RKO (cell line): Measurements from ENCODE around the gene TEX2.
"Not testable (repeated sequence)": the region's sequence is repeated elsewhere in the genome, so short reads cannot be mapped to it uniquely, and the experiment has no call there.

Experiments
- DNase-seq: peaks from one replicate; pipeline ENCODE4 v3.0.0-alpha.2; 2016; ENCODE audit warnings: low spot score

The TEX2 gene

GRCh38 chr17:64234961-64235360 lies 28.1 kb downstream of the TEX2 start:
- DNase-seq: no peak

- DNase-seq: no peak
Observed at GRCh38 chr17:64232466-64233262, 30.4 kb downstream of the TEX2 start.

- no peak for DNase-seq
Observed at GRCh38 chr17:64231567-64232141, 31.4 kb downstream of the TEX2 start.

- no peak for DNase-seq
Observed at GRCh38 chr17:64230791-64231408, 32.2 kb downstream of the TEX2 start.

- DNase-seq: no peak
Observed at GRCh38 chr17:64229815-64230728, 33.0 kb downstream of the TEX2 start.

DNA sequence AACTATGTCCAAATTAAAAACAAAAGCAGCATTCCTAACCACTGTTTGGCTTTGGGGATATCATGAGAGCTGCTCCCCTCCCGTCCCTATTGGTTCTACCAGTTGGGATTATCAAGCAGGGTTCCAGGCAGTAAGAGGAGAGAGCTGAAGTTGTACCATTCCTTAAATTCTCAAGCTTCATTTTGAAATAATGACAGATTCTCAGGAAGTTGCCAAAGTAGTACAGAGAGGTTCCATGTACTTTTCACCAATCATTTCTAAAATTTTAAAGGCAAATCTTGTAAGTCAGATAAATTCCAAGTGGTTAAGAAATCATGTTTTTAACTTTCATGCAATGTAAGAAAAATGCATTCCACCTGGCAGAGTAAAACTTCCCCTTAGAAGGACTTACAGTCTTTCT lies 36.9 kb downstream of the TEX2 start:
- no peak for DNase-seq

GRCh38 chr17:64225410-64225809 lies 37.6 kb downstream of the TEX2 start:
- no peak for DNase-seq

DNA sequence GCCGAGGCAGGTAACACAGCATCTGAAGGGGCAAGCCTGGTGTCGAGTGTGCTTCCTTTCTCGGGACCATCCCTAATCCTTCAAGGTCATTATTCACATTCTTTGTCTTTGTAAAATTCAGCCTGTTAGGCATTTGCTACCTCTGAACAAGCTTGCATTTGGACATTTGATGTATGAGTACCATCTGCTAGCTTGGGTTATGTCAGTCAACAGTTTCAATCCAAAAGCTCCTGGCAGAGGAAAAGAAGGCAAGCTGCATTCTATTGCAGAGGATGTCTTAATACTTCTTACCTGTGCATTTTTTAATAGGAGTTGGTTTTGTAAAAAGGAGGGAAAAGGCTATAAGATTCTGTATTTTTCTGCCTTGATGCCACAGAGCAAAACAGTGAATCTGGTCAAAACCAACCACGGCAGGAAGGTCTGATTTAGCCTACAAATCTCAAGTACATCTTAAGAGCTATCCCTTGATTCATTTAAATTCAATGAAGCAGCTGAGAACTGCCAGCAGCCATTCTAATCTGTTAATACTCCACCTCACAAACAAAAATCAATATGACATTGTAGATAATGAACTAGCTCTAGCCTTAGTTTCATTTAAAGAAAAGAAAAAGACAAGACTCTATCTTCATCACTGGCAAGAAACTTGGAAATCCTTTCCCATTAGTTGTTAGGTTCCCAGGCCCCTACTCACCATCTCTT lies 39.0 kb downstream of the TEX2 start:
- no peak for DNase-seq

GRCh38 chr17:64223283-64223682 lies 39.8 kb downstream of the TEX2 start:
- no peak for DNase-seq

GRCh38 chr17:64221679-64222078 lies 41.4 kb downstream of the TEX2 start:
- DNase-seq: no peak

DNA sequence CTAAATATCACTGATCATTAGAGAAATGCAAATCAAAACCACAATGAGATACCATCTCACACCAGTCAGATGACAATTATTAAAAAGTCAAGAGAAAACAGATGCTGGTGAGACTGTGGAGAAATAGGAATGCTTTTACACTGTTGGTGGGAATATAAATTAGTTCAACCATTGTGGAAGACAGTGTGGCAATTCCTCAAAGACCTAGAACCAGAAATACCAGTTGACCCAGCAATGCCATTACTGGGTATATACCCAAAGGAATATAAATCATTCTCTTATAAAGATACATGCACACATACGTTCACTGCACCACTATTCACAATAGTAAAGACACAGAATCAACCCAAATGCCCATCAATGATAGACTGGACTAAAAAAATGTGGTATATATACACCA lies 42.5 kb downstream of the TEX2 start:
- DNase-seq: not testable (repeated sequence)

DNA sequence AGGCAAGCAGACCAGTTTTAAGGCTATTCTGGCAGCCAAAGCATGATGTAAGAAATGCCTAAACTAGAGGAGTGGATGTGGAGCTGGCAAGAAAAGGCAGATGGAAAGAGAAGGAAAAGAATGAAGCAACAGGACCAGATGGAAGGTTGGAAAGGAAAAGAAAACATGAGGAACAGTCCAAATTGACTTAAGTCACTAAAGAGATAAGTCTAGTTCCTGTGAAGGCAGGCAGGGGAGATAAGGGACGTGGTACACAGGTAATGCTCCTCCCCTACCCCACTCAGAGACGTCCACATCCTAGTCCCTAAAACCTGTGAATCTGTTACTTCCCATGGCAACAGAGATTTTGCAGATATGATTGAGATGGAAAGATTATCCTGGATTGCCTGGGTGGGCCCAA lies 43.5 kb downstream of the TEX2 start:
- DNase-seq: no peak

DNA sequence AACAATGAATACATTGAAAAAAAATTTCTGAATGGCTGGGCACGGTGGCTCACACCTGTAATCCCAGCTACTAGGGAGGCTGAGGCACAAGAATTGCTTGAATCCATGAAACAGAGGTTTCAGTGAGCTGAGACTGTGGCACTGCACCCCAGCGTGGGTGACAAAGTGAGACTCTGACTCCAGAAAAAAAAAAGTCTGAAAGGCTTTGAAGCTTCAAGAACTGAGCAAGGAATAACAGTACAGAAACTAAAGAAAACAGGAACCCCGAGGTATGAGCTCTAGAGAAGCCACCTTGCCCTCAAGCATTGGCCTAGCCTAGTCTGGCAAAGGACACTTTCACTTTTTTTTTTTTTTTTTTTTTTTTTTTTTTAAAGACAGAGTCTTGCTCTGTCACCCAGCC lies 45.0 kb downstream of the TEX2 start:
- DNase-seq: no peak

GRCh38 chr17:64217249-64217691 lies 45.8 kb downstream of the TEX2 start:
- no peak for DNase-seq

DNA sequence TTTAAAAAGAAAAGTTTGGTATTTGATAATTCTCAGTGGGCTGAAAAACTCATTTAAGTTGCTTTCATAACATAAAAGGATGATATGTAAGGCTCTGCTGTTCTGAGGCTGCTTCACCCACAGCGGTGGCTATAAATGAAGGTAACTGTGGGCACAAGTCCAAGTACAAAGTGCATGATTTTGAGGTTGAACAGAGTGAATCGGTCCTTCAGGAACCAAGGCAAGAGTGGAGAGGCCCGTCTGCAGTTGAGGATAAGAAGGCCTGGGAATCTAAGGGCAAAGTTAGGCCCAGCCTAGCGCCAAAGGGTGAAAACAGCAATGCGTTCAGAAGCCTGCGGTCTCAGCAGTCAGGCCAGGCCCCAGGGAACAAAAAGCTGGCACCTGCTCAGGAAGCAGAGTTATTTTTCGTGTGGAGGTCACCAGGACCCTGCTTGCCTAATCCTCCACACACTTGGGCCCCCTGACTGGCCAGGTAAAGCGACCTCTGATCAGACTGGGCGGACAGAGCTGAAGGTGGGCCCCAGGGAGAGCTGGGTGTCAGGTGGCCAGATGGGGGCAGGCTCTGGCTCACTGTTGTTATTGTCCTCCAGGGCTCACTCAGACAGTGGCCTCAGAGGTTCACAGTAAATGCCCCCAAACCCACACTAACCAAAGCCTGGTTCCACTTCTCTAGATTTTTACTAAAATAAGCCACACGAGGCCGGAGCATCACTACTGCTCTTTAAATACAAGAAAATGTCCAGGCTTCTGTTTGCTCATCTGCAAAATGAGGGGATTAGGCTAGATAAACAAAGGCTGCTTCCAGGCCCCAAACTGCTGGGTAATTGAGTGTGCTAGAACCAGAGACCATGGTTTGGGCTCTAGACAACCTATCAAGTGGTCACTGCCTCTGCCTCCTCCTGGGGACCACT lies 46.5 kb downstream of the TEX2 start:
- no peak for DNase-seq

- no peak for DNase-seq
Observed at GRCh38 chr17:64216000-64216337, 47.1 kb downstream of the TEX2 start.

DNA sequence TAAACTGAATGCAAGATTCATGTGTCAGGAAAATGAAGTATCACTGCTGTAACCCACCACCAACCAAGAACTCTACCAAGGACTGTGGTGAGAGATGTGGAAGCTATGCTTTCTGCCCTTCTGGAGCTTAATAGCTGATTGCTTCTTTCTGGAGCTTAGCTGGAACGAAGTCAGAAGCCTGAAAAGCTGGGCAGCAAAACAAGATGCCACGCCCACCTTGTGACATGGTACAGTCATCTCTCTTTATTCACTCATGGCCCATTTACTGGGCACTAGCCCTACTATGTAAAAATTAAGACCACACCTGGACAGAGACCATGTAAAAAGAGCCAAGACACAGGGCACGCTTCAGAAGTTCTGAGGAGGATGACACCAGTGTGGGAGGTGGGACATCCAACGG lies 48.1 kb downstream of the TEX2 start:
- no peak for DNase-seq

DNA sequence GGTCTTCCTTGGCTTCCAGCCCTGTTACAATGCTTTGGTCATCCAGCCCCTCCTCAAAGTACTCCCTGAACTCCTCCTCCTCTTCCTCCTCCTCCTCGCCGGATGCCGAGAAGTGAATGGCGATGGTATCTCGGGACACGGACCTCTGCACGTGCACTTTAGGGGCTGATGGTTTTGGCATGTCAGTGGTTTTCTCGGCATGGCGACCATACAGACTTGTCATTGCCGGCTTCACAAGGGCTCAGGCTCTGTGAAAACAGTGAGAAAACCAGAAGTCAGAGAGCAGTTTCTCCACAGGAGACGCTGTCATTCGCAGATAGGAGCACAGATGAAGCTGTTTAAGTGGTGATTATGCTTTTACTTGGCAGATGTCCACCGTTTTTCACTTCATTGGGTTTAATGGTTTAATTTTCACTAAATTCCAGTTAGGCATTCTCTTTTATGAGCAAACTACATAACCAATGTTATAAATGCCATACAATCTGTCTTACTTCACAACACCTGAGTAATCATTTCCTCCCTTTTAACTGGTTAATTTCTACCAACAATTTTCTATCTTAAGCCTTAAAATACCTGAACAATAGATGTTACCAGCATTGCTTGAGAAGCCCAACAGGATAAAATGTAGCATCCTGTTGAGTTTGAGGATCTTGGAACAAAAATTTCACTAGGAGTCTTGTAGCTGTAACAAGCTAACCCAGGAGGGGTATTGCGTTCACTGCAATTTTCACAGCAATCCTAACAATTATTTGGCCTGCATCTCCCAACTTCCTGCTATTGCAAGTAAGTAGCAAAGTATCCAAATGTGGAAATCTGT lies 48.9 kb downstream of the TEX2 start:
- no peak for DNase-seq

DNA sequence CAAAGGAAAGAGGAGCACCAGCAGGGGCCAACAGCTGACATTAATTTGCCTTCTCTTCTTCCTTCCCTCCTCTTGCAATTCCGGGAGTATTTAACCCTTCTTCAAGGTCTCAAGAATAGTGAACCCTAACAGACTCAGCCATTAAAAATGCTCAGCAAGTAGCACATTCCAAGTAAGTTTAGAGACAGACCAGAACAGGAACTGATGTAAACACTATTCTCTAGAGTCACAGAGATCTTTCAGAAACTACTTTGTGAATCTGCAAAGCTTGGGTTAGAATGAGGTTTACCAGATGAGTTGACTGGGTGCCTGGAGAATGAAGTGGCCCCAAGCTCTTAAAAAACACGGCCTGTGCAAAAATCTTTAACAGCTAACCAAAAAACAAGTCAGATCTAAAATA lies 50.9 kb downstream of the TEX2 start:
- DNase-seq: no peak

GRCh38 chr17:64209983-64210382 lies 53.1 kb downstream of the TEX2 start:
- no peak for DNase-seq
